Anterior cingulate cortex (tissue), 58 donors: ENCODE data around the gene ACAT1.
"Not testable (repeated sequence)": the region's sequence is repeated elsewhere in the genome, so short reads cannot be mapped to it uniquely, and the experiment has no call there.

Source experiments
- DNase-seq, 58 donors: peaks; one replicate each; lab custom pipeline; 2025; lab: John Stamatoyannopoulos, UW

ACAT1 gene

GRCh38 chr11:108121274-108122155, at the start of gene ACAT1:
Gene ACAT1 (plus strand): TSS chr11:108121567. CDS start chr11:108121607, 40 bp downstream.
- peak; percentile 69 to 97 (median 90) for DNase-seq

GRCh38 chr11:108084811-108085210, 36.6 kb upstream of the ACAT1 start:
- no peak for DNase-seq

GRCh38 chr11:108085672-108086071, 35.7 kb upstream of the ACAT1 start:
- no peak for DNase-seq

GRCh38 chr11:108092134-108092533, 29.2 kb upstream of the ACAT1 start:
- no peak for DNase-seq

GRCh38 chr11:108093128-108093904, 28.1 kb upstream of the ACAT1 start:
- DNase-seq: no peak

- DNase-seq: no peak
Observed at GRCh38 chr11:108097179-108097578, 24.2 kb upstream of the ACAT1 start.

GRCh38 chr11:108101090-108101775, 20.1 kb upstream of the ACAT1 start:
- no peak for DNase-seq

GRCh38 chr11:108111126-108111525, 10.2 kb upstream of the ACAT1 start:
- DNase-seq: no peak

GRCh38 chr11:108112057-108112456, 9.3 kb upstream of the ACAT1 start:
- no peak for DNase-seq

- DNase-seq: peak in 54 of 58 donors; percentile 2 to 87 (median 57)
Observed at GRCh38 chr11:108115500-108116140, 5.7 kb upstream of the ACAT1 start.

GRCh38 chr11:108117746-108118371, 3.5 kb upstream of the ACAT1 start:
- DNase-seq: no peak

GRCh38 chr11:108120936-108121273, 462 bp upstream of the ACAT1 start:
- DNase-seq: not testable (repeated sequence)

GRCh38 chr11:108122166-108122628, 830 bp downstream of the ACAT1 start:
- peak in 8 of 58 donors; percentile 5 to 42 (median 22) for DNase-seq

GRCh38 chr11:108125096-108125495, 3.7 kb downstream of the ACAT1 start:
- no peak for DNase-seq

- DNase-seq: no peak
Observed at GRCh38 chr11:108128772-108129171, 7.4 kb downstream of the ACAT1 start.

- no peak for DNase-seq
Observed at GRCh38 chr11:108131993-108132392, 10.6 kb downstream of the ACAT1 start.

GRCh38 chr11:108132993-108133538, 11.7 kb downstream of the ACAT1 start:
- DNase-seq: not testable (repeated sequence)

GRCh38 chr11:108135845-108136544, 14.6 kb downstream of the ACAT1 start:
- DNase-seq: no peak

- DNase-seq: no peak
Observed at GRCh38 chr11:108137212-108137611, 15.8 kb downstream of the ACAT1 start.
